ENCODE data around the gene GFOD1.

- no peak for TF ChIP-seq POLR2A (IDR thresholded peaks at IDR 0.05)
- no peak for TF ChIP-seq EP300 (IDR thresholded peaks at IDR 0.05)
- TF ChIP-seq CTCF (IDR thresholded peaks at IDR 0.05) = no peak
These were observed 26.1 kb downstream of the GFOD1 start for GRCh38 chr6:13461307-13461706.

Measured in ovary (tissue), 3 donors.